Stimulated activated CD8-positive, alpha-beta memory T cell treated with anti-CD3 and anti-CD28 coated beads, Interleukin-7, amount 100 ng/mL, for 1 hour (primary cell): ENCODE results near the gene ELL.

Source experiments
- DNase-seq, 2 donors: peaks; one replicate each; pipeline ENCODE4 v3.0.0-alpha.2; 2020; ENCODE audit warnings: low read depth in 2 of 2

The ELL gene

GRCh38 chr19:18506101-18506930 lies 15.6 kb downstream of the ELL start:
- no peak for DNase-seq

- no peak for DNase-seq
These were observed 16.8 kb downstream of the ELL start for GRCh38 chr19:18504886-18505610.

- no peak for DNase-seq
These were observed 17.6 kb downstream of the ELL start for GRCh38 chr19:18503971-18504885.

GRCh38 chr19:18503337-18503970 lies 18.4 kb downstream of the ELL start:
- DNase-seq = no peak

- DNase-seq = no peak
These were observed 19.1 kb downstream of the ELL start for GRCh38 chr19:18502638-18503294.

- DNase-seq = no peak
These were observed 19.6 kb downstream of the ELL start for GRCh38 chr19:18502246-18502637.

- DNase-seq = no peak
These were observed 20.0 kb downstream of the ELL start for GRCh38 chr19:18501832-18502231.

- no peak for DNase-seq
These were observed 20.5 kb downstream of the ELL start for GRCh38 chr19:18501351-18501750.

- DNase-seq = no peak
These were observed 21.1 kb downstream of the ELL start for GRCh38 chr19:18500799-18501198.

GRCh38 chr19:18500376-18500775 lies 21.5 kb downstream of the ELL start:
- no peak for DNase-seq

- no peak for DNase-seq
These were observed 22.7 kb downstream of the ELL start for GRCh38 chr19:18499055-18499775.

GRCh38 chr19:18496980-18497256 lies 25.0 kb downstream of the ELL start:
- no peak for DNase-seq

- DNase-seq = peak in 1 of 2 donors; percentile 23
These were observed 25.5 kb downstream of the ELL start for GRCh38 chr19:18496167-18496979.

- no peak for DNase-seq
These were observed 26.5 kb downstream of the ELL start for GRCh38 chr19:18495204-18495911.

- DNase-seq = no peak
These were observed 27.6 kb downstream of the ELL start for GRCh38 chr19:18494267-18494607.

GRCh38 chr19:18493440-18494266 lies 28.2 kb downstream of the ELL start:
- DNase-seq = no peak

- DNase-seq = no peak
These were observed 29.6 kb downstream of the ELL start for GRCh38 chr19:18491995-18492953.
